ENCODE results near the gene GULP1. TPM values are rescaled to one million over a fixed set of nuclear protein-coding genes. Genes with fewer than 3 reads are reported as not detected.

GULP1 gene
- total RNA-seq, 4 donors from 2014 or later: 43.3 to 64.8 (median 50.3) TPM

DNA sequence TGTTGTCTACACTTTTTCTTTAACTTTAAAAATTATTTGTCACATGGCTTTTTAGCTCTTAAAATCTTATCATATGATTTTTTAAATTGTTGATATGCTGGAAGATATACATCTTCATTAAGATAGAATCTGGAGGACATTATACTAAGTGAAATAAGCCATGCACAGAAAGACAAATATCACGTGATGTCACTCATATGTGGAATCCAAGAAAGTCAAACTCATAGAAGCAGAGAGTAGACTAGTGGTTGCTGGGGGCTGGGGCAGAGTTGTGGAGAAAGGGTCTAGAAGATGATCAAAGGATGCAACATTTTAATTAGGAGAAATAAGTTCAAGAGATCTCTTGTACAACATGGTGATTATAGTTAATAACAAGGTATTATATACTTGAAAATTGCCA is 280.9 kb downstream of the GULP1 start:
- Histone ChIP-seq H3K27ac (no peak overlapping the region), H3K9me3 (no peaks in the 10 kb centered on the region), H3K4me1 (peaks cover 0 to 3% (median 0%) of the 10 kb centered on the region in 3 donors), H3K27me3 (no peaks in the 10 kb centered on the region), H3K4me3 (no peak overlapping the region), H3K36me3 (peaks cover 0 to 20% of the 10 kb centered on the region in 2 donors)
- 100% methylated on average over 1 of the region's 1 CpG for WGBS, 2 donors (ENCODE audit: low coverage in 1 of 2)
- ATAC-seq: no peak
- TF ChIP-seq POLR2A (IDR thresholded peaks at IDR 0.05) (no peak), POLR2AphosphoS5 (IDR thresholded peaks at IDR 0.05) (no peak), EP300 (IDR thresholded peaks at IDR 0.05) (no peak)
- TF ChIP-seq, protein P1, sequence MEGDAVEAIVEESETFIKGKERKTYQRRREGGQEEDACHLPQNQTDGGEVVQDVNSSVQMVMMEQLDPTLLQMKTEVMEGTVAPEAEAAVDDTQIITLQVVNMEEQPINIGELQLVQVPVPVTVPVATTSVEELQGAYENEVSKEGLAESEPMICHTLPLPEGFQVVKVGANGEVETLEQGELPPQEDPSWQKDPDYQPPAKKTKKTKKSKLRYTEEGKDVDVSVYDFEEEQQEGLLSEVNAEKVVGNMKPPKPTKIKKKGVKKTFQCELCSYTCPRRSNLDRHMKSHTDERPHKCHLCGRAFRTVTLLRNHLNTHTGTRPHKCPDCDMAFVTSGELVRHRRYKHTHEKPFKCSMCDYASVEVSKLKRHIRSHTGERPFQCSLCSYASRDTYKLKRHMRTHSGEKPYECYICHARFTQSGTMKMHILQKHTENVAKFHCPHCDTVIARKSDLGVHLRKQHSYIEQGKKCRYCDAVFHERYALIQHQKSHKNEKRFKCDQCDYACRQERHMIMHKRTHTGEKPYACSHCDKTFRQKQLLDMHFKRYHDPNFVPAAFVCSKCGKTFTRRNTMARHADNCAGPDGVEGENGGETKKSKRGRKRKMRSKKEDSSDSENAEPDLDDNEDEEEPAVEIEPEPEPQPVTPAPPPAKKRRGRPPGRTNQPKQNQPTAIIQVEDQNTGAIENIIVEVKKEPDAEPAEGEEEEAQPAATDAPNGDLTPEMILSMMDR (IDR thresholded peaks at IDR 0.05): no peak

DNA sequence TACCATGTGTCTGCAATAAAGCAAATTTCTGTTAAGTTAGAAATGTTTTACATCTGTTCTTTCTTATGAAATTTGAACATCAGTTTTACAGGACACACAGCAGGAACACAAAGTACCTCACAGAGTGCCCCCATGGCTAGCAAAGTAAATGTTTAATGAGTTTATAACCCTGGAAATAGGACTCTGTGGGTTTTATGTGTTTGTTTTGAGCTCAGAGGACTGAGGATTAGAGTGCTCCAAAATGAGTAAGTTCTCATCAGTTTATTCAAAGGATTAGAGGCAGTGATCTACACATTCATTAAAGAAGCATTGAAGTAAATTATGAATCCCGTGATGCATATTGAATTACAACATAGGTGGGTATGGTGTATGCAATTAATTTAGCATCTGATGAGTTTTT is 281.8 kb downstream of the GULP1 start:
- no peak for ATAC-seq
- no peaks in the 10 kb centered on the region for H3K9me3 ChIP-seq
- H3K36me3 ChIP-seq: peaks cover 0 to 20% of the 10 kb centered on the region in 2 donors
- no peak overlapping the region for H3K4me3 ChIP-seq
- H3K27me3 ChIP-seq: no peaks in the 10 kb centered on the region
- no peak overlapping the region for H3K27ac ChIP-seq
- TF ChIP-seq EP300 (IDR thresholded peaks at IDR 0.05) (no peak), POLR2A (IDR thresholded peaks at IDR 0.05) (no peak), POLR2AphosphoS5 (IDR thresholded peaks at IDR 0.05) (no peak)
- TF ChIP-seq, protein P1 (IDR thresholded peaks at IDR 0.05): no peak
- WGBS, 2 donors (ENCODE audit: low coverage in 1 of 2): 80 to 92% methylated on average over 1 of the region's 1 CpG
- H3K4me1 ChIP-seq: peaks cover 0 to 5% (median 3%) of the 10 kb centered on the region in 3 donors

DNA sequence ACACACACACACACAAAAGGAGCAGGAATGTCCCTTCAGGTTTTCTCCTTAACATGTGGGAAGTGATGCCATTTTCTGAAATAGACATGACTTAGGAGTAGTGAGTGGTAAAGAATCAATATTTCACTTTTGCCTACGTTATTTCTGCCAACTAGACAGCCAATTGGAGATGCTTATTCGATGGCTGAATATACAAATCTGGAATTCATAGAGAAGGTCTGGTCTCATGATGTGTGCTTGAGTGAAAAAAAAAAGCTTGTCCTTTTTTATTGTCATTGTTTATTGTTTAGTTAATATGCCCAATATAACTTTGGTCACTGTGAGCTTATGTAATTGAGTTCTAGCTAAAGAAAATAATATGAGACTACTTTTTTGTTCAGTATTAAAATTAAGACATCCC is 284.3 kb downstream of the GULP1 start:
- no peak overlapping the region for H3K27ac ChIP-seq
- TF ChIP-seq POLR2A (IDR thresholded peaks at IDR 0.05): no peak
- TF ChIP-seq POLR2AphosphoS5 (IDR thresholded peaks at IDR 0.05): no peak
- TF ChIP-seq EP300 (IDR thresholded peaks at IDR 0.05): no peak
- TF ChIP-seq, protein P1 (IDR thresholded peaks at IDR 0.05): no peak
- ATAC-seq: no peak
- 87 to 90% methylated on average over 2 of the region's 2 CpGs for WGBS, 2 donors (ENCODE audit: low coverage in 1 of 2)
- H3K27me3 ChIP-seq: no peaks in the 10 kb centered on the region
- H3K4me3 ChIP-seq: no peak overlapping the region
- H3K9me3 ChIP-seq: no peaks in the 10 kb centered on the region
- peaks cover 0 to 19% (median 3%) of the 10 kb centered on the region in 3 donors for H3K4me1 ChIP-seq
- peaks cover 0 to 5% of the 10 kb centered on the region in 2 donors for H3K36me3 ChIP-seq

DNA sequence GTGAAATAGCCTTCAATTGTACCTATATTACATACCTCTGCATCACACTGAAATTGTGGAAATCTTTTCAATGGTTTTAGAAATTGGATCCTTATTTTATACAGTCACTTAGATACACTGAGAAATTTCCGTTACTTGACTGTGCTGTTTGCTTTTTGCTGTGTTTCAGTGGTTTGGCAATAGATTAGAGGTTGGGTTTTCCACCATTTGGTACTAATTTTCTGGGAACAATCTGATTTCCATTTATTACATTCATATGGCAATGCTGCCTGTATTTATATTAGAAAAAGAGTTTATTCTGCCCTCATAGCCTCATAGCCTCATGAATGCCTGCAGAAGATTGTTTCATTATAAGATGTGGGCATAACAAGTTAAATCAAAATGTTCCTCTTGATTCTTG is 285.0 kb downstream of the GULP1 start:
- ATAC-seq: no peak
- no peaks in the 10 kb centered on the region for H3K9me3 ChIP-seq
- WGBS, 2 donors (ENCODE audit: low coverage in 1 of 2): 78 to 100% methylated on average over 1 of the region's 1 CpG
- no peaks in the 10 kb centered on the region for H3K36me3 ChIP-seq
- no peak overlapping the region for H3K4me3 ChIP-seq
- H3K27me3 ChIP-seq: no peaks in the 10 kb centered on the region
- H3K27ac ChIP-seq: peak overlapping the region in 1 of 4 donors; percentile 34
- H3K4me1 ChIP-seq: peaks cover 0 to 24% (median 3%) of the 10 kb centered on the region in 3 donors
- no peak for TF ChIP-seq EP300 (IDR thresholded peaks at IDR 0.05)
- no peak for TF ChIP-seq POLR2AphosphoS5 (IDR thresholded peaks at IDR 0.05)
- TF ChIP-seq POLR2A (IDR thresholded peaks at IDR 0.05): no peak
- TF ChIP-seq, protein P1 (IDR thresholded peaks at IDR 0.05): no peak

DNA sequence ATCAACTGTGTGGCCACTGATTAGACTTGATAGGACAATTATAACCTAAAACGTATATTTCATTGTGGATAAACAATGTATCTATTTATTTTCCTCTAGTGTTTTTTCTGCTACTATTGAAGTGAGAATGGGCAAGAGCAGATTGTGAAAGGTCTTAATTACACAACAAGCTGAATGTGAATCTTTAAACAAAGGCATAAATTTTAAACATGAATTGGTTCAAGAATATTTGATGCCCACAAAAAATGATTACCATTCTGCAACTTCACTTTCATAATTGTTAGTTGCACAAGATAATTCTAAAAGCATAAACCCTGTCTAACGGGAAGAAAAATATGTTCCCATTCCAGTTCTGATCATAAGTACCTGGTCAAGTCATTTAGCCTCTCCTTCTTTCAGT is 285.6 kb downstream of the GULP1 start:
- H3K4me1 ChIP-seq: peaks cover 0 to 24% (median 3%) of the 10 kb centered on the region in 3 donors
- no peaks in the 10 kb centered on the region for H3K36me3 ChIP-seq
- H3K4me3 ChIP-seq: no peak overlapping the region
- no peaks in the 10 kb centered on the region for H3K27me3 ChIP-seq
- H3K9me3 ChIP-seq: no peaks in the 10 kb centered on the region
- peak overlapping the region in 1 of 4 donors; percentile 34 for H3K27ac ChIP-seq
- 83 to 88% methylated on average over 2 of the region's 2 CpGs for WGBS, 2 donors (ENCODE audit: low coverage in 1 of 2)
- ATAC-seq: no peak
- TF ChIP-seq EP300 (IDR thresholded peaks at IDR 0.05) (no peak), POLR2AphosphoS5 (IDR thresholded peaks at IDR 0.05) (no peak)
